OCI-LY3 (cell line): ENCODE results near the gene MBD6.

Experiments
- CTCF ChIP-seq: fragments of 200-600, 300-600 bp; sonication (generic); IDR thresholded peaks from 2 replicates; pipeline ENCODE4 v1.5.1; 2014; ENCODE audit warnings: antibody characterized with exemption, low read length, low read depth
- EZH2phosphoT487 ChIP-seq: fragments of 200-600 bp; shearing (Covaris generic); IDR thresholded peaks from 2 replicates; pipeline ENCODE4 v1.6.1; 2018; ENCODE audit warnings: antibody characterized with exemption, mixed run types, low read depth

- TF ChIP-seq EZH2phosphoT487 (no peak), CTCF (no peak)
Observed at GRCh38 chr12:57477710-57478681, 44.6 kb upstream of the MBD6 start.
